ENCODE results near the gene PFN3.
A peak's percentile ranks its signal among the peaks of the same experiment; 100 is the strongest.
"Not testable (repeated sequence)": the region's sequence is repeated elsewhere in the genome, so short reads cannot be mapped to it uniquely, and the experiment has no call there.

PFN3 gene

GRCh38 chr5:177364159-177364962 lies 36.1 kb downstream of the PFN3 start:
- H3K27ac ChIP-seq = no peak overlapping the region

GRCh38 chr5:177363565-177363964 lies 36.9 kb downstream of the PFN3 start:
- H3K27ac ChIP-seq = no peak overlapping the region
- DNase-seq (ENCODE audit: low read depth, low spot score) = no peak

More at GRCh38 chr5:177364159-177364962, 36.1 kb downstream of the PFN3 start:
- no peak for DNase-seq (ENCODE audit: low read depth, low spot score)

GRCh38 chr5:177362610-177363507 lies 37.6 kb downstream of the PFN3 start:
- peak overlapping the region; percentile 17 for H3K27ac ChIP-seq

GRCh38 chr5:177362292-177362609 lies 38.2 kb downstream of the PFN3 start:
- no peak overlapping the region for H3K27ac ChIP-seq
- no peak for DNase-seq (ENCODE audit: low read depth, low spot score)

More at GRCh38 chr5:177362610-177363507, 37.6 kb downstream of the PFN3 start:
- no peak for DNase-seq (ENCODE audit: low read depth, low spot score)

- H3K27ac ChIP-seq = no peak overlapping the region
Measured at GRCh38 chr5:177361418-177362291, 38.8 kb downstream of the PFN3 start.

GRCh38 chr5:177360740-177361139 lies 39.7 kb downstream of the PFN3 start:
- H3K27ac ChIP-seq; DNase-seq (ENCODE audit: low read depth, low spot score): not testable (repeated sequence)

More at GRCh38 chr5:177361418-177362291, 38.8 kb downstream of the PFN3 start:
- DNase-seq (ENCODE audit: low read depth, low spot score) = no peak

- DNase-seq (ENCODE audit: low read depth, low spot score) = no peak
- no peak overlapping the region for H3K27ac ChIP-seq
Measured at GRCh38 chr5:177359860-177360259, 40.6 kb downstream of the PFN3 start.

- DNase-seq (ENCODE audit: low read depth, low spot score) = no peak
- H3K27ac ChIP-seq = no peak overlapping the region
Measured at GRCh38 chr5:177359451-177359851, 41.0 kb downstream of the PFN3 start.

GRCh38 chr5:177358370-177358819 lies 42.1 kb downstream of the PFN3 start:
- no peak for DNase-seq (ENCODE audit: low read depth, low spot score)
- H3K27ac ChIP-seq = no peak overlapping the region

GRCh38 chr5:177357459-177358351 lies 42.8 kb downstream of the PFN3 start, which contains the start of gene RGS14:
Gene RGS14, plus strand, starts transcription at chr5:177357924. Its CDS starts 101 bp downstream, at chr5:177358025.
- H3K27ac ChIP-seq = no peak within 1 kb of the TSS
- no peak for DNase-seq (ENCODE audit: low read depth, low spot score)

- no peak overlapping the region for H3K27ac ChIP-seq
- DNase-seq (ENCODE audit: low read depth, low spot score) = no peak
Measured at GRCh38 chr5:177357146-177357458, 43.4 kb downstream of the PFN3 start.

GRCh38 chr5:177356746-177357145 lies 43.7 kb downstream of the PFN3 start:
- H3K27ac ChIP-seq = no peak overlapping the region
- DNase-seq (ENCODE audit: low read depth, low spot score) = no peak

GRCh38 chr5:177355868-177356168 lies 44.6 kb downstream of the PFN3 start:
- no peak overlapping the region for H3K27ac ChIP-seq
- DNase-seq (ENCODE audit: low read depth, low spot score) = no peak

- no peak for DNase-seq (ENCODE audit: low read depth, low spot score)
- no peak overlapping the region for H3K27ac ChIP-seq
Measured at GRCh38 chr5:177355162-177355867, 45.1 kb downstream of the PFN3 start.

GRCh38 chr5:177354711-177355110 lies 45.8 kb downstream of the PFN3 start:
- no peak for DNase-seq (ENCODE audit: low read depth, low spot score)
- H3K27ac ChIP-seq = no peak overlapping the region

- DNase-seq (ENCODE audit: low read depth, low spot score) = no peak
- no peak overlapping the region for H3K27ac ChIP-seq
Measured at GRCh38 chr5:177354256-177354655, 46.2 kb downstream of the PFN3 start.

- DNase-seq (ENCODE audit: low read depth, low spot score) = no peak
- no peak overlapping the region for H3K27ac ChIP-seq
Measured at GRCh38 chr5:177353093-177353492, 47.4 kb downstream of the PFN3 start.

- H3K27ac ChIP-seq = peak within 1 kb of the TSS; percentile 93
- DNase-seq (ENCODE audit: low read depth, low spot score) = peak; percentile 77
Measured at GRCh38 chr5:177351392-177352329, 48.8 kb downstream of the PFN3 start, which contains the start of gene LMAN2. Gene LMAN2, minus strand, starts transcription at chr5:177351668. Its CDS starts 21 bp downstream, at chr5:177351647.

All from epithelial cell of prostate (primary cell).